HG03108 (cell line): Measurements from ENCODE around the gene ZNF519.

Experiments
- ATAC-seq: cut with Tn5 transposase; IDR thresholded peaks from one replicate; pipeline ENCODE4 v1.9.1; 2021; ENCODE audit warnings: moderate library complexity; ENCODE audit not compliant: unreplicated experiment

The ZNF519 gene

GRCh38 chr18:14100503-14101286 is 31.5 kb downstream of the ZNF519 start:
- ATAC-seq = no peak

DNA sequence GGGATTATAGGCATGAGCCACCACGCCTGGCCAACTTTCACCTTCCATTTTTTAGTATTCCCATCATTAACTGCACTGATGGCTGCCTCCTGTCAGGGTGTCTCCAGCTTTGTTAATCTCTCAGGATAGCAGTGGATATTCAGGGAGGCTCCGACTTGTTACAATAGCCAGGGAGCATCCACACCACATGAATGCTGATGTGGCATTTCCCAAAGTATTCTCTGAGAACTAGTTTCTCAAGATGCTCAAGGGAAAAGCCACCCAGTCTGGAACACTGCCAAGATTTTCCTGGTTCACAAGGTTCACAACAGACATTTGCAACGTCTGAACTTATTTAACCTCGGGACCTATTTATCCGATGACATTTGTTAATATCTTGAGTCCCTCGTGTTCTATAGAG is 33.8 kb downstream of the ZNF519 start:
- ATAC-seq = no peak

GRCh38 chr18:14097761-14098160 is 34.5 kb downstream of the ZNF519 start:
- ATAC-seq = no peak

- ATAC-seq = no peak
Measured at GRCh38 chr18:14093307-14093915, 38.8 kb downstream of the ZNF519 start.

DNA sequence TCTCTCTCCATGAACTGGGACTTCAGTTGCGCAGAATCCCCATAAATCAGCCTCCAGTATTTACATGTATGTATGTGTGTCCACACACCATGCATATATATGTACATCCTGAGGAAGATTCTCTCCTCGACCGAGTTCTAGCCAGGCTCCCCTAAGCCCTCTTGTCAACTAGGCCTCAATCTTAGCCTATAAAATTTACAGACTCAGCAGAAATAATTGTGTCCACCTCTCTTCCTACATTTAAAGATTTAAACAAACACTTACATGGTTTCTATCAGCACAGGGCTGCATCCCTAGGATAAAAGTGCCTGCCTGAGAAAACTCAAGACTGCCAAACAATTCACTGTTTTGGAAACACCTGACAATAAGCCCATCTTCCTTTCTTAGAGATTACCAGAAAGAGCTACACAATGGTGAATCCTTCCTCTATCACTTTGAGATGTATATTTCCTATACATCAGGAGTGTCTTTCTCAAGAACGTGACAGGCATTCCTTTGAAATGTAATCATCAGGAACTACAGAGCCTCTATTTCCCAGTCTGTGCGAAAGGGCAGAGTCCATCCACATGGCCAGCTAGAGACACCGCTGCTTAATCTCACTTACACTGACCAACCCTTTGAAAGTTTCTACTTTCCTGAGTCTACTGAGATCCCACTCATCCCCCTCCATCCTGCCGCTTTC is 39.5 kb downstream of the ZNF519 start:
- ATAC-seq = no peak

GRCh38 chr18:14089781-14090180 is 42.5 kb downstream of the ZNF519 start:
- ATAC-seq = no peak

DNA sequence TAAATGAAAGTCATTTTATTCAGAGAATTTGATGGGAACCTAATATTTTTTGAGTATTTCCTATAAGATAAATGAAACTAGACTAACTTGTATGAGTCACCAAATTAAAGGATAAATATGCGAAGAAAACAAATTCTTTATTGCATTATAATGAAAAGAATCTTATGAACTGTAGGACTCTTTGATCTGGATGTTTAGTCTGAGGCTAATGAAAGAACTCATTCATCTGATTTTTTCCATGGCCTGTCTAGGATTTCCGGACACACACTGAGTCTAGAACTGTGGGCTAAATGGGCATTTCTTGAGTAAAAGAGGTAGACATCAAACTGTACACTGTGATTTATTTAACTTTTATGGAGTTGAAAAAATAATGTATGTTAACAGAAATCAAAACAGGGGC is 43.0 kb downstream of the ZNF519 start:
- no peak for ATAC-seq

DNA sequence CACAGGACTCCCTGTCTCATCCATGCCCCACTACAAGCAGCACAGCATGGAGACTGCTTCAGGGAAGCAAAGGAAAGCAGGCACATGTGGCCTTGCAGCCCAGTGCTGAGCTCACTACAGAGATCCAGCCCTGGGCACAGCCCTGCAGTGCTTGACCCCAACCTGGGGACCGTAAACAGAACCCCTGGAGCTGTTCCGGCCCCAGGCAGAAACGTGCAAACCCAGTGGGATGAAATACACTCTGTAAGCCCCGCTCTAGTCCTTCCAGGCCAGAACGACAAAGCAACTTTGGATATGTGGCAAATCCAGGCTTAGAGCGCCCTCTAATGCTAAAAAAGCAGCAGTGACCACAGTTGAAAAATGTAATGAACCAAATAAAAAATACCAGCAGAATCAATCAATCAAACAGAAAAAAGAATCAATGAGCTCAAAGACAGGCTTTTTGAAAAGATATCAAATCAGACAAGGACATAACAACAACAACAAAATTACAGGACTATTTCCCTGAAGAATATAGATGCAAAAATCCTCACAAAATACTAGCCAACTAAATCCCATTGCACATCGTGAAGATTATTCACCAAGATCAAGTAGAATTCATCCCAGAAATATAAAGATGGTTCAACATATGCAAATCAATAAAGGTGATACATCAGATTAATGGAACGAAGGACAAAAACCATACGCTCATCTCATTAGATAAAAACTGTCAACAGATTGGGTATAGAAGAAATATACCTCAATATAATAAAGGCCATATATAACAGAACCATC is 45.6 kb downstream of the ZNF519 start:
- ATAC-seq = no peak

DNA sequence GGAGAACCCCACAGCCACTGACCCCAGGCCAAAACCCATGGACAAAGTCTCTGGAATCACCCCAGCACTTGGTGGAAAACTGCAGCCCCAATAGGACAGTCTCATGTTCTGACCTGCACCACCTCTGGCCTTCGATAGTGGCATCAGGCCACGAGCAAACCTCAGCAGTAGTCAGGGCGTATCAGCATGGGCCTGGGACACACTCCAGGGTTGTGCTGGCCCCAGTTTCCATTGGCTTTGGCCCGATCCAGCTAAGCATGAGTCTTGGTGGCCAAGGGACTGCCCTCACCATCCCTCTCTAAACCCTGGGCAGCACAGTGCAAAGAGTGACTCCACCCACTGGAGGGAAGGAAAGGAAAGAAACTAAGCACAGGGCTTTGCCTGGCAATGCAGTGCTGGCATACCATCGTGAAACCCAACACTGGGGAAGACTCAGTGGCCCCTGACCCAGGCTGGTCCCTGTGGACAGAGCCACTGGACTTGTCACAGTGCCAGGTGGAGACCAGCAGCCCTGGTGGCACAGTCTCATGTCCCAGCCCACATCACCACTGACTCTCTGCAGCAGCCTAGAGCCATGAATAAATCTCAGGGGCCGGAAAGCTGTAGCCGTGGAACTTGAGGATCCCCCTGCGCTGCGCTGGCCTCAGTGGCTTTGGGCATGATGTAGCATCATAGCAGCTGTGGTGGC is 46.3 kb downstream of the ZNF519 start:
- no peak for ATAC-seq

DNA sequence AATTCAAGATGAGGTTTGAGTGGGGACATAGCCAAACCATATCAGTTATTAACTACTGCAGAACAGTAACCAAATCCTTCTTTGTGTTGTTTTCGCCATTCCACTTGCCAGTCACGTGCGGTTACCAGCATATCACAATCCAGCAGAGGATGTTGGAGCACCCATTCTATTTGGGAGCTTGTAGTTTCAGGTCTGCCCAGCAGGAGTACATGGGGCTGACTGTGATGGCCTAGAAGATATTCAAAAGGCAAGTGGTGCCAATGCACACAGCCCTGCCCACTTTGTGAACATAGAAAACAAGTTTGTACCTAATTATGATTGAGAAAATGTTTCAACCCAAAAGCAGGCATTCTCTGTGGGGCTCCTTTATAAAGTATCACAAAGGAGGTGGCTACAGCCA is 57.0 kb downstream of the ZNF519 start:
- ATAC-seq = no peak

- ATAC-seq = no peak
Measured at GRCh38 chr18:14074187-14074586, 58.0 kb downstream of the ZNF519 start.

DNA sequence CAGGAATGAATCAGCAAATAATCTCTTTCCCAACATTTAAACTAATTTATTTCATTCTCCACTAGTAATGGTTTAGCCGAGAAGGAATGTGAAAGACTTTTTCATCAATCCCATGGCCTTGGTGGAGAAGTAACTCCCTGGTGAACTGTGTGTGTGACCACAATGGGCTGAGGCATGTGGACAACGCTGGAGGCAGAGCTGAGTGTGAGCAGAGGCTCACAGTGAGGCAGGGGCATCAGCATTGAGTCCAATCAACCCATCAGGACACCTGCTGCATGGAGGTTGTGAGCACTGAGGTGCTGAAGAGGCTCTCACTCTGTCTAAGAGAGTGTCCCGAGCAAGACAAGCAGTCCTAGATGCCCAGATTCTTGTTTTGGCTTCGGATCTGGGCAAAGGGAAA is 78.6 kb downstream of the ZNF519 start:
- ATAC-seq = no peak
